RWPE2 (cell line): Measurements from ENCODE around the gene FZD8.

ENCODE experiments used
- ATAC-seq: fragments of 200-7000 bp; cut with Tn5 transposase; 3 replicates; pipeline ENCODE4 v1.9.1; 2021; ENCODE audit warnings: low read depth
- DNase-seq: peaks from one replicate; pipeline ENCODE4 v3.0.0-alpha.2; 2020; ENCODE audit warnings: low spot score
- H3K27ac ChIP-seq: fragments of 450-650 bp; 2 replicates; pipeline ENCODE4 v1.5.1; 2017; ENCODE audit warnings: mild to moderate bottlenecking; ENCODE audit not compliant: poor library complexity, severe bottlenecking
- H3K27me3 ChIP-seq: fragments of 250-450 bp; sonication (Bioruptor Pico); 2 replicates; pipeline ENCODE4 v1.5.1; 2021; ENCODE audit warnings: mild to moderate bottlenecking, moderate library complexity; ENCODE audit not compliant: insufficient read depth, poor library complexity, severe bottlenecking
- H3K36me3 ChIP-seq: fragments of 250-450 bp; sonication (Bioruptor Pico); 2 replicates; pipeline ENCODE4 v1.5.1; 2020; ENCODE audit warnings: low read depth, mild to moderate bottlenecking, moderate library complexity
- H3K4me1 ChIP-seq: fragments of 250-450 bp; sonication (Bioruptor Pico); 2 replicates; pipeline ENCODE4 v1.5.1; 2021; ENCODE audit warnings: mild to moderate bottlenecking, moderate library complexity; ENCODE audit not compliant: insufficient read depth, poor library complexity, severe bottlenecking
- H3K4me3 ChIP-seq: fragments of 250-450 bp; sonication (Bioruptor Pico); 2 replicates; pipeline ENCODE4 v1.5.1; 2021; ENCODE audit warnings: mild to moderate bottlenecking, moderate library complexity; ENCODE audit not compliant: severe bottlenecking
- H3K9me3 ChIP-seq: fragments of 250-450 bp; sonication (Bioruptor Pico); 2 replicates; pipeline ENCODE4 v1.5.1; 2021; ENCODE audit warnings: mild to moderate bottlenecking, moderate library complexity; ENCODE audit not compliant: severe bottlenecking
- CTCF ChIP-seq: fragments of 450-650 bp; IDR thresholded peaks from one replicate; pipeline ENCODE4 v1.5.1; 2017; ENCODE audit warnings: mild to moderate bottlenecking, moderate library complexity; ENCODE audit not compliant: poor library complexity, severe bottlenecking

FZD8 gene

GRCh38 chr10:35641676-35642034, 441 bp downstream of the FZD8 start:
- ATAC-seq (peak; percentile 4; the same call in 2 of the 3 replicates), DNase-seq (no peak)
- Histone ChIP-seq H3K4me3 (peak overlapping the region; percentile 86), H3K9me3 (no peaks in the 10 kb centered on the region), H3K27me3 (no peaks in the 10 kb centered on the region), H3K4me1 (peaks cover 4% of the 10 kb centered on the region), H3K36me3 (no peaks in the 10 kb centered on the region), H3K27ac (peak overlapping the region; percentile 63)
- TF ChIP-seq CTCF: no peak

GRCh38 chr10:35640951-35641675, 983 bp downstream of the FZD8 start:
- peak overlapping the region; percentile 63 for H3K27ac ChIP-seq
- ATAC-seq (peak; percentile 40), DNase-seq (peak; percentile 81)
- no peak for TF ChIP-seq CTCF
- peaks cover 4% of the 10 kb centered on the region for H3K4me1 ChIP-seq
- H3K36me3 ChIP-seq: no peaks in the 10 kb centered on the region
- no peaks in the 10 kb centered on the region for H3K27me3 ChIP-seq
- no peaks in the 10 kb centered on the region for H3K9me3 ChIP-seq
- H3K4me3 ChIP-seq: peak overlapping the region; percentile 86

DNA sequence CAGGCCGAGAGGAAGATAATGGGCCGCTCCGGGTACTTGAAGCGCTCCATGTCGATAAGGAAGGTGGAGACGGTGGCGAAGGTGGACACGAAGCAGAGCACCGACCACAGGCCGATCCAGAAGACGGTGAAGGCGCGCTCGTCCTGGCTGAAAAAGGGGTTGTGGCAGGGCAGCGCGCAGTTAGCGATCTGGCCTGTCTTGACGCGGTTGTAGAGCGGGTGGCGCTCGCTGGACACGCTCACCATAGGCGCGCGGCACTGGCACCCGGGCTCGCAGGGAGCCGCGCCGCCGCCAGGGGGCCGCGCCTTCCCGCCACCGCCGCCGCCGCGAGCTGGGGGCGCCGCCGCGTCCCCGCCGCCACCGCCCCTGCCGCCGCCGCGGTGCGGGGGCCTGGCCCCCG, 1.6 kb downstream of the FZD8 start:
- DNase-seq (no peak), ATAC-seq (peak; percentile 20; the same call in 2 of the 3 replicates)
- H3K27me3 ChIP-seq: no peaks in the 10 kb centered on the region
- peak; percentile 43 for TF ChIP-seq CTCF
- H3K4me1 ChIP-seq: peaks cover 4% of the 10 kb centered on the region
- H3K27ac ChIP-seq: peak overlapping the region; percentile 63
- no peaks in the 10 kb centered on the region for H3K36me3 ChIP-seq
- peak overlapping the region; percentile 86 for H3K4me3 ChIP-seq
- no peaks in the 10 kb centered on the region for H3K9me3 ChIP-seq

DNA sequence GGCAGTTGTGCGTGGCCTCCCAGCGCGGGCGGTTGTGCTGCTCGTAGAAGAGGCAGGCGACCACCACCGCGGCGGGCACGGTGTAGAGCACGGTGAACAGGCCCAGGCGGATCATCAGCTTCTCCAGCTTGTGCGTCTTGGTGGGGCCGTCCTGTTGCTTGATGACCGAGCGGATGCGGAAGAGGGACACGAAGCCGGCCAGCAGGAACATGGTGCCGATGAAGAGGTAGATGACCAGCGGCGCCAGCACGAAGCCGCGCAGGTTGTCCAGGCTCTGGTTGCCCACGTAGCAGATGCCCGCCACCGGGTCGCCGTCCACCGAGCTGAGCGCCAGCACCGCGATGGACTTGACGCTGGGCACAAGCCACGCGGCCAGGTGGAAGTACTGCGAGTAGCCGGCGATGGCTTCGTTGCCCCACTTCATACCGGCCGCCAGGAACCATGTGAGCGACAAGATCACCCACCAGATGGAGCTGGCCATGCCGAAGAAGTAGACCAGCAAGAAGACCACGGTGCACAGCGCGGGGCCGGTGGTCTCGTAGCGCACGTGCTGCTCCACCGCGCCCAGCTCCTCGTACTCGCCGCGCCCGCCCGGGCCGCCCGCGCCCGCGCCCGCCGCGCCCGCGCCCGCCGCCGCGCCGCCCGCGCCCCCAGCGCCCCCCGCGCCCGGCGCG, 2.2 kb downstream of the FZD8 start:
- peaks cover 4% of the 10 kb centered on the region for H3K4me1 ChIP-seq
- no peak for DNase-seq
- no peak for TF ChIP-seq CTCF
- no peaks in the 10 kb centered on the region for H3K27me3 ChIP-seq
- H3K36me3 ChIP-seq: no peaks in the 10 kb centered on the region
- H3K9me3 ChIP-seq: no peaks in the 10 kb centered on the region
- H3K27ac ChIP-seq: no peak overlapping the region
- ATAC-seq: no peak
- H3K4me3 ChIP-seq: peak overlapping the region; percentile 86
